ENCODE results near the gene NUP93. TPM values are rescaled to one million over a fixed set of nuclear protein-coding genes. Genes with fewer than 3 reads are reported as not detected.

Gene NUP93
- polyA plus RNA-seq, 1 donor (not counting 4 experiments of a cell fraction or from before 2014, with no cell fraction given) = 74.1 TPM

DNA sequence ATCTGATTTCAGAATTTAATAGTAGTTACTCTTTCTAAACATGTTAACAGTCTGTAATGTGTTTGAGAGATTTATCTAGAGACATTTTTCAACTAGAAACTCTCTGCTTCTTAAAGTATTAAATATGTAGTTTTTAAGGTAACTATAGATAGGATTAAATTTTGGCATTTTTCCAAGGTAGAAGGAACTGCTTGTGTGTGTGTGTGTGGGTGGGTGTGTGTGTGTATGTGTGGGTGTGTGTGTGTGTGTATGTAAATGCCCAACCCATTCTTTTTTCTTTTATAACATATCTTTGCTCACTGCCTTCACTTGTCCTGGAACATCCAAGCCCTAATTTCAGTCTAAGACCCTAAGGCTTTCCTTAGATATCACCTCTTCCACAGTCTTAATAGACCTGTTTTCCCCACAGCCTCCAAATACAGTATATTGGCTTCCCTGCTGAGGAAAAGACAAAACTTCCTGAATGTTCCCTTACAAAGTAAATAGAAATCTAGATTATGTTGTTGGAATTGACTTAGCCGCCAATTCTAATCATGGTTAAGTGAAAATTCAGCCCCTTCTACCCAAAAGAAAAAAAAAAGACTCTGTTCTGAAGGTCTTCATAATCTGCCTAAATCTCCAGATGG is 33.5 kb downstream of the NUP93 start:
- Histone ChIP-seq H3K9me1 (ENCODE audit: control insufficient read depth, extremely low read depth, insufficient read depth, low read length) (no peaks in the 10 kb centered on the region), H4K20me1 (ENCODE audit: control insufficient read depth, extremely low read depth, insufficient read depth, low read length) (no peaks in the 10 kb centered on the region), H3K36me3 (ENCODE audit: control insufficient read depth in 2 of 2, extremely low read depth in 1 of 2, insufficient read depth in 2 of 2, low read length in 2 of 2) (peaks cover 20 to 23% of the 10 kb centered on the region in 2 experiments), H3K4me2 (ENCODE audit: control insufficient read depth, extremely low read depth, insufficient read depth, low read depth, low read length) (no peak overlapping the region), H3K9ac (ENCODE audit: control insufficient read depth, extremely low read depth, insufficient read depth, low read length) (no peak overlapping the region), H2AFZ (ENCODE audit: control insufficient read depth, low read length) (no peak overlapping the region), H3K9me3 (ENCODE audit: control insufficient read depth, low read depth, low read length) (no peaks in the 10 kb centered on the region), H3K79me2 (ENCODE audit: control insufficient read depth, insufficient read depth, low read length) (peaks cover 2% of the 10 kb centered on the region), H3K4me3 (ENCODE audit: control insufficient read depth in 2 of 3, extremely low read depth in 1 of 3, insufficient read depth in 2 of 3, low read depth in 1 of 3, low read length in 3 of 3) (no peak overlapping the region), H3K27ac (ENCODE audit: control insufficient read depth, insufficient read depth, low read length) (no peak overlapping the region), H3K27me3 (ENCODE audit: control insufficient read depth, extremely low read depth, insufficient read depth, low read length) (no peaks in the 10 kb centered on the region), H3K4me1 (ENCODE audit: control insufficient read depth, extremely low read depth, insufficient read depth, low read length) (no peaks in the 10 kb centered on the region)
- TF ChIP-seq EZH2 (IDR thresholded peaks at IDR 0.05; ENCODE audit: low read length) = no peak
- TF ChIP-seq, protein P1, sequence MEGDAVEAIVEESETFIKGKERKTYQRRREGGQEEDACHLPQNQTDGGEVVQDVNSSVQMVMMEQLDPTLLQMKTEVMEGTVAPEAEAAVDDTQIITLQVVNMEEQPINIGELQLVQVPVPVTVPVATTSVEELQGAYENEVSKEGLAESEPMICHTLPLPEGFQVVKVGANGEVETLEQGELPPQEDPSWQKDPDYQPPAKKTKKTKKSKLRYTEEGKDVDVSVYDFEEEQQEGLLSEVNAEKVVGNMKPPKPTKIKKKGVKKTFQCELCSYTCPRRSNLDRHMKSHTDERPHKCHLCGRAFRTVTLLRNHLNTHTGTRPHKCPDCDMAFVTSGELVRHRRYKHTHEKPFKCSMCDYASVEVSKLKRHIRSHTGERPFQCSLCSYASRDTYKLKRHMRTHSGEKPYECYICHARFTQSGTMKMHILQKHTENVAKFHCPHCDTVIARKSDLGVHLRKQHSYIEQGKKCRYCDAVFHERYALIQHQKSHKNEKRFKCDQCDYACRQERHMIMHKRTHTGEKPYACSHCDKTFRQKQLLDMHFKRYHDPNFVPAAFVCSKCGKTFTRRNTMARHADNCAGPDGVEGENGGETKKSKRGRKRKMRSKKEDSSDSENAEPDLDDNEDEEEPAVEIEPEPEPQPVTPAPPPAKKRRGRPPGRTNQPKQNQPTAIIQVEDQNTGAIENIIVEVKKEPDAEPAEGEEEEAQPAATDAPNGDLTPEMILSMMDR (optimal IDR thresholded peaks at IDR 0.05 in 1 of 3, IDR thresholded peaks at IDR 0.05 in 1 of 3, conservative IDR thresholded peaks at IDR 0.05 in 1 of 3; ENCODE audit: extremely low read depth in 1 of 3, insufficient read depth in 2 of 3, low read length in 3 of 3) = no peak
- FAIRE-seq (no peak), DNase-seq (ENCODE audit: low read depth, low spot score) (no peak)
- dilution Hi-C loops (cut with MboI; ENCODE audit: extremely low pct_ligation_motif_present, low sequenced_read_pairs) = loop anchor here (25.0 kb wide), 1 partner anchor 99 kb away; the partner anchor contains the start of gene SLC12A3

DNA sequence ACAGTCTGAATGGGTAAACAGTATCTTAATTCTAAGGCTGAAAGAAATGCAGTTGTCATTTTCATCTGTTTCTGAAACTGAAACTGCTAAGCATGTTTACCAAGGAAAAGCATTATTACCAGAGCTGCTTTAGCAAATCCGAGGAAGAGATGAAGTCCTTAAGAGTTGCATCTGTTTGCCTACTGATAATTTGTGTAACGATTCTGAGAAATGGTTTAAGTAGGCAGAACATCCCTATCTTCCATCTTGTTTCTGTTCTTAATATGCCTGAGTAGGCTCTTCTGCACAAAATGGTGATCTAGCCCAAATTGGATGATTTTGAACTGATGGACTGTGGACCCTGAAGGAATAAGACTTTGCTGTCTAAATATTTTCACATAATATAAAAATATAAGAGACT is 34.9 kb downstream of the NUP93 start:
- no peak overlapping the region for H3K4me2 ChIP-seq (ENCODE audit: control insufficient read depth, extremely low read depth, insufficient read depth, low read depth, low read length)
- peaks cover 14 to 19% of the 10 kb centered on the region in 2 experiments for H3K36me3 ChIP-seq (ENCODE audit: control insufficient read depth in 2 of 2, extremely low read depth in 1 of 2, insufficient read depth in 2 of 2, low read length in 2 of 2)
- H3K79me2 ChIP-seq (ENCODE audit: control insufficient read depth, insufficient read depth, low read length) = peaks cover 2% of the 10 kb centered on the region
- H3K27ac ChIP-seq (ENCODE audit: control insufficient read depth, insufficient read depth, low read length) = no peak overlapping the region
- H3K27me3 ChIP-seq (ENCODE audit: control insufficient read depth, extremely low read depth, insufficient read depth, low read length) = no peaks in the 10 kb centered on the region
- H2AFZ ChIP-seq (ENCODE audit: control insufficient read depth, low read length) = no peak overlapping the region
- dilution Hi-C loops (cut with MboI; ENCODE audit: extremely low pct_ligation_motif_present, low sequenced_read_pairs) = loop anchor here (25.0 kb wide), 1 partner anchor 97 kb away; the partner anchor contains the start of gene SLC12A3
- H4K20me1 ChIP-seq (ENCODE audit: control insufficient read depth, extremely low read depth, insufficient read depth, low read length) = no peaks in the 10 kb centered on the region
- no peaks in the 10 kb centered on the region for H3K9me3 ChIP-seq (ENCODE audit: control insufficient read depth, low read depth, low read length)
- TF ChIP-seq, protein P1 (optimal IDR thresholded peaks at IDR 0.05 in 1 of 3, IDR thresholded peaks at IDR 0.05 in 1 of 3, conservative IDR thresholded peaks at IDR 0.05 in 1 of 3; ENCODE audit: extremely low read depth in 1 of 3, insufficient read depth in 2 of 3, low read length in 3 of 3) = no peak
- TF ChIP-seq EZH2 (IDR thresholded peaks at IDR 0.05; ENCODE audit: low read length) = no peak
- H3K4me1 ChIP-seq (ENCODE audit: control insufficient read depth, extremely low read depth, insufficient read depth, low read length) = no peaks in the 10 kb centered on the region
- FAIRE-seq (no peak), DNase-seq (ENCODE audit: low read depth, low spot score) (no peak)
- no peaks in the 10 kb centered on the region for H3K9me1 ChIP-seq (ENCODE audit: control insufficient read depth, extremely low read depth, insufficient read depth, low read length)
- H3K4me3 ChIP-seq (ENCODE audit: control insufficient read depth in 2 of 3, extremely low read depth in 1 of 3, insufficient read depth in 2 of 3, low read depth in 1 of 3, low read length in 3 of 3) = no peak overlapping the region
- H3K9ac ChIP-seq (ENCODE audit: control insufficient read depth, extremely low read depth, insufficient read depth, low read length) = no peak overlapping the region

All from keratinocyte (primary cell).